Fibroblast of lung (primary cell): ENCODE measurements around the gene ZNF526.

Experiments used
- EZH2 ChIP-seq: IDR thresholded peaks from 2 replicates; pipeline ENCODE4 v1.5.1; 2012; ENCODE audit warnings: low read length, control low read depth, mild to moderate bottlenecking; ENCODE audit errors: missing control alignments
- TF ChIP-seq, protein P1 (sequence below), 2 donors: IDR thresholded peaks in 1 of 2; conservative IDR thresholded peaks in 1 of 2; 1 replicate in 1 of 2; 2 replicates in 1 of 2; pipeline ENCODE4 v1.5.1; 2011 to 2012; ENCODE audit warnings: low read length in 2 of 2, control low read depth in 1 of 2, inconsistent platforms in 1 of 2, low read depth in 1 of 2, mild to moderate bottlenecking in 1 of 2

DNA sequence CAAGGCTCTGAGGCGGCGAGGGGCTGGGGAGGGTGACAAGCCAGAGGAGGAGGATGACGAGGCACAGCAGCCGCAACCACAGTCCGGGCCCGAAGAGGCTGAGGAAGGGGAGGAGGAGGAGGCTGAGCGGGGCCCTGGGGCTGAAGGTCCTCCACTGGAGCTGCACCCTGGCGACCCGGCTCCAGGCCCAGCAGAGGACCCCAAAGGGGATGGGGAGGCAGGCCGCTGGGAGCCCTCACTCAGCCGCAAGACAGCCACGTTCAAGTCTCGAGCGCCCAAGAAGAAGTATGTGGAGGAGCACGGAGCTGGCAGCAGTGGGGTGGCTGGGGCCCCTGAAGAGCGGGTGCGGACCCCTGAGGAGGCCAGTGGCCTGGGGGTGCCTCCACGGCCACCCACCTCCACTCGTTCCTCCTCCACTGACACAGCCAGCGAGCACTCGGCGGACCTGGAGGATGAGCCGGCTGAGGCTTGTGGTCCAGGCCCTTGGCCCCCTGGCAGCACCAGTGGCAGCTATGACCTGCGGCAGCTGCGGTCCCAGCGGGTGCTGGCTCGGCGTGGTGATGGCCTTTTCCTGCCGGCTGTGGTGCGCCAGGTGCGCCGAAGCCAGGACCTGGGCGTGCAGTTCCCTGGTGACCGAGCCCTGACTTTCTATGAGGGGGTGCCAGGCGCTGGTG lies 51.9 kb downstream of the ZNF526 start:
- TF ChIP-seq, protein P1, sequence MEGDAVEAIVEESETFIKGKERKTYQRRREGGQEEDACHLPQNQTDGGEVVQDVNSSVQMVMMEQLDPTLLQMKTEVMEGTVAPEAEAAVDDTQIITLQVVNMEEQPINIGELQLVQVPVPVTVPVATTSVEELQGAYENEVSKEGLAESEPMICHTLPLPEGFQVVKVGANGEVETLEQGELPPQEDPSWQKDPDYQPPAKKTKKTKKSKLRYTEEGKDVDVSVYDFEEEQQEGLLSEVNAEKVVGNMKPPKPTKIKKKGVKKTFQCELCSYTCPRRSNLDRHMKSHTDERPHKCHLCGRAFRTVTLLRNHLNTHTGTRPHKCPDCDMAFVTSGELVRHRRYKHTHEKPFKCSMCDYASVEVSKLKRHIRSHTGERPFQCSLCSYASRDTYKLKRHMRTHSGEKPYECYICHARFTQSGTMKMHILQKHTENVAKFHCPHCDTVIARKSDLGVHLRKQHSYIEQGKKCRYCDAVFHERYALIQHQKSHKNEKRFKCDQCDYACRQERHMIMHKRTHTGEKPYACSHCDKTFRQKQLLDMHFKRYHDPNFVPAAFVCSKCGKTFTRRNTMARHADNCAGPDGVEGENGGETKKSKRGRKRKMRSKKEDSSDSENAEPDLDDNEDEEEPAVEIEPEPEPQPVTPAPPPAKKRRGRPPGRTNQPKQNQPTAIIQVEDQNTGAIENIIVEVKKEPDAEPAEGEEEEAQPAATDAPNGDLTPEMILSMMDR (conservative IDR thresholded peaks at IDR 0.05 in 1 of 2, IDR thresholded peaks at IDR 0.05 in 1 of 2; ENCODE audit: low read depth in 1 of 2, low read length in 2 of 2) = no peak
- TF ChIP-seq EZH2 = no peak
